ENCODE results near the gene ARHGAP23. TPM values are rescaled to one million over a fixed set of nuclear protein-coding genes. Genes with fewer than 3 reads are reported as not detected.
"Not testable (repeated sequence)": the region's sequence is repeated elsewhere in the genome, so short reads cannot be mapped to it uniquely, and the experiment has no call there.

Gene ARHGAP23
- total and polyA plus RNA-seq, 4 experiments from 2014 or later, result 0.04 to 0.23 TPM; not detected in 2

GRCh38 chr17:38492067-38493040, 64.1 kb downstream of the ARHGAP23 start:
- peak; percentile 83 to 89 (median 85) for DNase-seq
- H3K9me3 Mint-ChIP-seq; POLR2A ChIA-PET (ENCODE audit: partially characterized antibody); H3K9me3 ChIP-seq (ENCODE audit: control insufficient read depth in 1 of 2, low read length in 2 of 2); H3K4me3 Mint-ChIP-seq; H3K27me3 ChIP-seq (ENCODE audit: insufficient read depth, low read length); H3K27ac ChIP-seq (ENCODE audit: low read depth, low read length); H3K27me3 Mint-ChIP-seq; H3K4me3 ChIP-seq (ENCODE audit: low read length in 2 of 2); H3K36me3 ChIP-seq (ENCODE audit: insufficient read depth, low read length); H3K4me1 ChIP-seq (ENCODE audit: insufficient read depth, low read length); H3K4me1 Mint-ChIP-seq; H3K36me3 Mint-ChIP-seq: not testable (repeated sequence)
- CTCF ChIA-PET (ENCODE audit: partially characterized antibody), result interaction anchor here (1.3 to 1.7 kb wide), 2 partner anchors 89 to 176 kb away, joined by 3 to 7 read pairs; no protein-coding TSS in a partner anchor
- peak overlapping the region in 1 of 7 donors; percentile 52 for H3K27ac Mint-ChIP-seq
- intact Hi-C loops (cut with micrococcal nuclease), result loop anchor here (1.0 kb wide), 3 partner anchors 69 to 171 kb away; no protein-coding TSS in a partner anchor

GRCh38 chr17:38494152-38494551, 65.9 kb downstream of the ARHGAP23 start:
- intact Hi-C loops (cut with micrococcal nuclease); H3K27ac ChIP-seq (ENCODE audit: low read depth, low read length); H3K9me3 Mint-ChIP-seq; H3K9me3 ChIP-seq (ENCODE audit: control insufficient read depth in 1 of 2, low read length in 2 of 2); H3K27me3 ChIP-seq (ENCODE audit: insufficient read depth, low read length); H3K36me3 ChIP-seq (ENCODE audit: insufficient read depth, low read length); H3K27me3 Mint-ChIP-seq; H3K4me1 ChIP-seq (ENCODE audit: insufficient read depth, low read length); DNase-seq; H3K4me3 Mint-ChIP-seq; H3K36me3 Mint-ChIP-seq; H3K27ac Mint-ChIP-seq; POLR2A ChIA-PET (ENCODE audit: partially characterized antibody); H3K4me3 ChIP-seq (ENCODE audit: low read length in 2 of 2); H3K4me1 Mint-ChIP-seq: not testable (repeated sequence)
- CTCF ChIA-PET (ENCODE audit: partially characterized antibody), result interaction anchor here (1.6 kb wide), 1 partner anchor 145 kb away, joined by 3 read pairs; no protein-coding TSS in a partner anchor

- H3K4me1 Mint-ChIP-seq; H3K27me3 Mint-ChIP-seq; H3K9me3 ChIP-seq (ENCODE audit: control insufficient read depth in 1 of 2, low read length in 2 of 2); H3K9me3 Mint-ChIP-seq; H3K27ac Mint-ChIP-seq; CTCF ChIA-PET (ENCODE audit: partially characterized antibody); H3K27ac ChIP-seq (ENCODE audit: low read depth, low read length); H3K4me3 Mint-ChIP-seq; H3K4me3 ChIP-seq (ENCODE audit: low read length in 2 of 2); intact Hi-C loops (cut with micrococcal nuclease); H3K36me3 ChIP-seq (ENCODE audit: insufficient read depth, low read length); POLR2A ChIA-PET (ENCODE audit: partially characterized antibody); H3K36me3 Mint-ChIP-seq; DNase-seq; H3K27me3 ChIP-seq (ENCODE audit: insufficient read depth, low read length); H3K4me1 ChIP-seq (ENCODE audit: insufficient read depth, low read length): not testable (repeated sequence)
These were observed 69.4 kb downstream of the ARHGAP23 start for GRCh38 chr17:38497656-38498055.

DNA sequence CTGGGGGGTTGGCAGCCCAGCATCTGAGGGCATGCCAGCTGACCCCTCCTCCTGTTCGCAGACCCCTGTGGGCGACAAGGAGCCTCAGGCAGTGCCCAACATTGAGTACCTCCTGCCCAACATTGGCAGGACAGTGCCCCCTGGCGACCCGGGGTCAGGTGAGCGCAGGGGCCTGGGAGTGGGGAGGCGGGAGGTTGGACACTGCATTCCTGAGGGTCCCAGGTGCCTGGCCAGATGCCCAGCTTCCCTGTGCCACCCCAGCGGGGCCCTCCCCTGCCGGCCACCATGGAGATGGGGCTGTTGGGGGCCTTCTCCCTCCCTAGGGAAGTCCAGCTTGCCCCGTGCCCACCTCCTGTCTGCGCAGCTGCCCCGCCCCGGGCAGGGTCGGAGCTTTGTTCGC, 70.1 kb downstream of the ARHGAP23 start:
- ChIA-PET CTCF (ENCODE audit: partially characterized antibody) (no interaction called here), POLR2A (ENCODE audit: partially characterized antibody) (no interaction called here)
- H3K27me3 ChIP-seq (ENCODE audit: insufficient read depth, low read length), result no peaks in the 10 kb centered on the region
- no peaks in the 10 kb centered on the region for H3K4me1 Mint-ChIP-seq
- no peaks in the 10 kb centered on the region for H3K9me3 ChIP-seq (ENCODE audit: control insufficient read depth in 1 of 2, low read length in 2 of 2)
- no peaks in the 10 kb centered on the region for H3K4me1 ChIP-seq (ENCODE audit: insufficient read depth, low read length)
- DNase-seq, result no peak
- intact Hi-C loops (cut with micrococcal nuclease), result no loop called here
- H3K9me3 Mint-ChIP-seq, result peaks cover 0 to 6% (median 0%) of the 10 kb centered on the region in 8 donors
- H3K4me3 Mint-ChIP-seq, result no peak overlapping the region
- peaks cover 1 to 3% of the 10 kb centered on the region in 2 donors for H3K27me3 Mint-ChIP-seq
- H3K4me3 ChIP-seq (ENCODE audit: low read length in 2 of 2), result no peak overlapping the region
- H3K36me3 Mint-ChIP-seq, result no peaks in the 10 kb centered on the region
- no peaks in the 10 kb centered on the region for H3K36me3 ChIP-seq (ENCODE audit: insufficient read depth, low read length)
- no peak overlapping the region for H3K27ac Mint-ChIP-seq
- H3K27ac ChIP-seq (ENCODE audit: low read depth, low read length), result no peak overlapping the region

DNA sequence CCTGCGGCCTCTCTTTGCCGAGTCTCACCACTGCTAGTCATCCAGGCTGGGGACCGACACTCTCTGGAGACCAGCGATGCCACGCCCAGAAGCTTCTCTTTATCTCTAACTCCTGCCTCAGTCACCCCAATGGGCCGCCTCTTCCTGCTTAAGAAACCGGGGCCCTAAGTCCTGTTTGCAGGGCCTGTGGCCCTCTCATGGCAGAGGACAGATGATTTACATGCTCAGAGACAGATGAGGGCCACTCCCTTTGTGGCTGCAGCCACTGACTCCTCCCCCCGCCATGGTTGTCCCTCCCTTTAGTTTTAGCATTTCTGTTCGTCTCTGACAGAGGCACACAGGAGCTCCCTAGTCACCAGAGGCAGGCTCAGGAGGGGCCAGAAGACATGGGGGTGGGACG, 71.0 kb downstream of the ARHGAP23 start:
- POLR2A ChIA-PET (ENCODE audit: partially characterized antibody); H3K9me3 Mint-ChIP-seq; H3K27ac Mint-ChIP-seq; H3K27me3 Mint-ChIP-seq; H3K27me3 ChIP-seq (ENCODE audit: insufficient read depth, low read length); H3K4me1 Mint-ChIP-seq; H3K27ac ChIP-seq (ENCODE audit: low read depth, low read length); H3K36me3 Mint-ChIP-seq; H3K9me3 ChIP-seq (ENCODE audit: control insufficient read depth in 1 of 2, low read length in 2 of 2); H3K36me3 ChIP-seq (ENCODE audit: insufficient read depth, low read length); intact Hi-C loops (cut with micrococcal nuclease); CTCF ChIA-PET (ENCODE audit: partially characterized antibody); DNase-seq; H3K4me1 ChIP-seq (ENCODE audit: insufficient read depth, low read length); H3K4me3 Mint-ChIP-seq; H3K4me3 ChIP-seq (ENCODE audit: low read length in 2 of 2): not testable (repeated sequence)

DNA sequence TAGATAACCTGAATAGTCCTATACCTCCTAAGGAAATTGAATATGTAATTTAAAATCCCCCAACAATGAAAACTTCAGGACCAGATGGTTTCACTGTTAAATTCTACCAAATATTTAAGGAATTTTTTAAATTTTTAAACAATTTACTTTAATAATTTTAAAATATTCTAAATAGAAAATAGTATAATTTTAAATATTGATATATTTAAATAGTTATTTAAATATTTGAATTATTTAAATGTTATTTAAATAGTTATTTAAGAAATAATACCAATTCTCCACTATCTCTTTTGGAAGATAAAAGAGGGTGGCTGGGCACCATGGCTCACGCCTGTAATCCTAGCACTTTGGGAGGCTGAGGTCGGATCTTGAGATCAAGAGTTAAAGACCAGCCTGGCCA, 73.5 kb downstream of the ARHGAP23 start:
- H3K27me3 Mint-ChIP-seq; intact Hi-C loops (cut with micrococcal nuclease); H3K4me3 ChIP-seq (ENCODE audit: low read length in 2 of 2); H3K9me3 Mint-ChIP-seq; H3K27ac Mint-ChIP-seq; CTCF ChIA-PET (ENCODE audit: partially characterized antibody); H3K4me1 Mint-ChIP-seq; POLR2A ChIA-PET (ENCODE audit: partially characterized antibody); H3K27me3 ChIP-seq (ENCODE audit: insufficient read depth, low read length); H3K27ac ChIP-seq (ENCODE audit: low read depth, low read length); H3K36me3 Mint-ChIP-seq; H3K9me3 ChIP-seq (ENCODE audit: control insufficient read depth in 1 of 2, low read length in 2 of 2); H3K4me3 Mint-ChIP-seq; H3K36me3 ChIP-seq (ENCODE audit: insufficient read depth, low read length); DNase-seq; H3K4me1 ChIP-seq (ENCODE audit: insufficient read depth, low read length): not testable (repeated sequence)

DNA sequence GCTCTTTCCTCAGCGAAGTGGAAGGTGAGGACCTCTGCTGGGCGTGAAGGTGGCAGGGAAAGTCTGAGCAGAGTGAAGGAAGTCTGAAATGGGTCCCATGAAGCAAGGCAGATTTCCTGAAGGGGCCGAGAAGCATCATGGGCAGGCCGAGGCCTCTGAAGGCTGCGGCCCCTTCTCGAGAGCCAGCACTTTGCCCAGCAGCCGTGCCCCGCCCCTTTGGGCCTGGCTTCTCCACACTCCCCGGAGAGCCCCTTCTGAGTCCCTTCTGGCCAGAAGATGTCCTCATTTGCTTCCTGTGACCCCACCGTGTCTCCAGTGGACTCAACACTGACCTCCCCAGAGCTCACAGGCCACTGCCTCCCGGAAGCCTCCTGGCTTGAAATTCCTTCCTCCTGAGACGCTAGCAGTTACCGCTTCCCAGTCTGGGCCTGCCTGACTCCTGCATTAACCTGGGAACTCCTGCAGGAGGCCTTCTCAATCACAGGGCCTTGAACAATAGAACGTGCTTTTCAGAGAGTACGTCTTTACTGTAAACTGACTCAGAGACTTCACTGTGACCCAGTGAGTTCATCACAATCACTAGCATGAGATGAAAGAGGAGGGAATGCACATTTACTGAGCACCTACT, 75.1 kb downstream of the ARHGAP23 start:
- H3K27ac ChIP-seq (ENCODE audit: low read depth, low read length); H3K4me1 Mint-ChIP-seq; H3K9me3 ChIP-seq (ENCODE audit: control insufficient read depth in 1 of 2, low read length in 2 of 2); H3K4me1 ChIP-seq (ENCODE audit: insufficient read depth, low read length); CTCF ChIA-PET (ENCODE audit: partially characterized antibody); H3K27ac Mint-ChIP-seq; H3K4me3 ChIP-seq (ENCODE audit: low read length in 2 of 2); intact Hi-C loops (cut with micrococcal nuclease); POLR2A ChIA-PET (ENCODE audit: partially characterized antibody); H3K4me3 Mint-ChIP-seq; H3K36me3 Mint-ChIP-seq; DNase-seq; H3K9me3 Mint-ChIP-seq; H3K27me3 ChIP-seq (ENCODE audit: insufficient read depth, low read length); H3K36me3 ChIP-seq (ENCODE audit: insufficient read depth, low read length): not testable (repeated sequence)
- peaks cover 6 to 10% of the 10 kb centered on the region in 2 donors for H3K27me3 Mint-ChIP-seq
